ENCODE measurements around the gene DMXL1.

DMXL1 gene

DNA sequence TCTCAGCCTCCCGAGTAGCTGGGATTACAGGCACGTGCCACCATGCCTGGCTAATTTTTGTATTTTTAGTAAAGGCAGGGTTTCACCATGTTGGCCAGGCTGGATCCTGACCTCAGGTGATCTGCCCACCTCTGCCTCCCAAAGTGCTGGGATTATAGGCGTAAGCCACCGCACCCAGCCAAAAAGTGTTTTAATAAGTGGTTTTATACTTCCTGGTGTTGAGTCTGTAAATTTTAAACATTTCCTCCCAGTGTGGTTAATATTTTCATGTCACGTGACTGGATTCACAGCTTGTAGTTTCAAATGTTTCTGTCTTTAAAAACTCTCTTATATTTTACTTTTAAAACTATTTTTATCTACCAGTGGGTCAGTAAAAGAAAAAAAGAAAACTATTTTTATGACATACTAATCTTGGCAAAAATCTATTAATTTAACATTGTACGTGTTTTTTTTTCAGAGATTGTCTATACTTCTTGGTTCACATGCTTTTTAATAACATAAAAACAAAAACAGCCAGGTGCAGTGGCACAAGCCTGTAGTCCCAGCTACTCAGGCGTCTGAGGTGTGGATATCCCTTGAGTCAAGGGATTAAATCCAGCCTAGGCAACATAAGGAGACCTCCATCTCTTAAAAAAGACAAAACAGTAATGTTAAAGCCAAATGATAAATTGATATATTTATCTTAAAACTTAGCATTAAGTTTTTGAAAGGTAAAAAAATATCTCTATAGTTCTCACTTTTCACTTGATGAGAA is 117.1 kb downstream of the DMXL1 start:
- Histone ChIP-seq H3K9me2 (ENCODE audit: low read depth, low read length) (no peaks in the 10 kb centered on the region), H3K79me2 (ENCODE audit: insufficient read depth, low read length) (no peaks in the 10 kb centered on the region), H3K27ac (ENCODE audit: low read depth, low read length, poor library complexity, severe bottlenecking) (no peak overlapping the region), H3K4me1 (ENCODE audit: insufficient read depth, low read length, severe bottlenecking) (peaks cover 14% of the 10 kb centered on the region), H3F3A (ENCODE audit: insufficient read depth, low read length) (no peaks in the 10 kb centered on the region), H3K9ac (ENCODE audit: low read length) (no peak overlapping the region), H3K36me3 (ENCODE audit: insufficient read depth, low read length) (peaks cover 25% of the 10 kb centered on the region; the same call in 1 of the 2 replicates), H3K4me2 (ENCODE audit: low read length) (peak overlapping the region; percentile 4; the same call in 1 of the 2 replicates), H3K9me3 (ENCODE audit: low read length) (no peaks in the 10 kb centered on the region), H3K4me3 (ENCODE audit: low read depth, low read length, poor library complexity, severe bottlenecking) (no peak overlapping the region), H3K27me3 (ENCODE audit: insufficient read depth, low read length) (no peaks in the 10 kb centered on the region), H4K20me1 (ENCODE audit: insufficient read depth, low read length) (no peaks in the 10 kb centered on the region), H2AFZ (ENCODE audit: low read length) (no peak overlapping the region)
- TF ChIP-seq CTCF (IDR thresholded peaks at IDR 0.05; ENCODE audit: low read length): no peak
- TF ChIP-seq EZH2 (IDR thresholded peaks at IDR 0.05; ENCODE audit: borderline replicate concordance, low read length): no peak

DNA sequence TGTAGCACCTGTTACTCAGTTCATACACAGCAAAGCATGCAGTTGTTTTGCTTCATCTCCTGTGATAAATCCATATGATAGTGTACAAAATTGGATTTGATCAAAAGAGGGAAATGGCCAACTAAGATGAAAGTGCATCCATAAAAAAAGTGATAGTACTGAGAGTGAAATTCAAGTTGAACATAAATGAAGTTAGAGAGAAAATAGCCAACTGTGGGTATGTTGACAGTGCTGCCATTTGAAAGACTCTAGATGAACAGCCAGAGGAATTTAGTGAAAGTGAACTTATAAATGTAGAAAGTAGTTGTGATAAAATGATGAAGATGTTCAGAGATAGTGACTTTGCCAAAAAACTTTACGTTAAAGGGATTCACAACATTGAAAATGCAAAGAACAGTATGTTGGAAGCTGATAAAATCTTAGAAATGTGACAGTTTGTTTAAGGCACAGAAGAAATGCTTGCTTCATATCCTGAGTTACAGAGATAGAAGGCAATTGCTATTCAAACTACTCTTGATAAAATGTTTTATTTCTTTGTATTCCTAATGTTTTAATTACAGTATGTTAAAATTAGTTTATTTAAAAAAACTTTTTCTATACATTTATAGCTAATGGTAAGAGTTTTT is 119.7 kb downstream of the DMXL1 start:
- no peaks in the 10 kb centered on the region for H3K27me3 ChIP-seq (ENCODE audit: insufficient read depth, low read length)
- H3K9me3 ChIP-seq (ENCODE audit: low read length): no peaks in the 10 kb centered on the region
- H3K9me2 ChIP-seq (ENCODE audit: low read depth, low read length): no peaks in the 10 kb centered on the region
- H3K4me3 ChIP-seq (ENCODE audit: low read depth, low read length, poor library complexity, severe bottlenecking): no peak overlapping the region
- H3K36me3 ChIP-seq (ENCODE audit: insufficient read depth, low read length): peaks cover 36% of the 10 kb centered on the region; the same call in 1 of the 2 replicates
- no peaks in the 10 kb centered on the region for H3K79me2 ChIP-seq (ENCODE audit: insufficient read depth, low read length)
- no peak overlapping the region for H2AFZ ChIP-seq (ENCODE audit: low read length)
- H3F3A ChIP-seq (ENCODE audit: insufficient read depth, low read length): no peaks in the 10 kb centered on the region
- H3K9ac ChIP-seq (ENCODE audit: low read length): no peak overlapping the region
- H4K20me1 ChIP-seq (ENCODE audit: insufficient read depth, low read length): no peaks in the 10 kb centered on the region
- H3K4me2 ChIP-seq (ENCODE audit: low read length): no peak overlapping the region
- H3K4me1 ChIP-seq (ENCODE audit: insufficient read depth, low read length, severe bottlenecking): peaks cover 14% of the 10 kb centered on the region
- TF ChIP-seq EZH2 (IDR thresholded peaks at IDR 0.05; ENCODE audit: borderline replicate concordance, low read length) (no peak), CTCF (IDR thresholded peaks at IDR 0.05; ENCODE audit: low read length) (no peak)
- no peak overlapping the region for H3K27ac ChIP-seq (ENCODE audit: low read depth, low read length, poor library complexity, severe bottlenecking)

DNA sequence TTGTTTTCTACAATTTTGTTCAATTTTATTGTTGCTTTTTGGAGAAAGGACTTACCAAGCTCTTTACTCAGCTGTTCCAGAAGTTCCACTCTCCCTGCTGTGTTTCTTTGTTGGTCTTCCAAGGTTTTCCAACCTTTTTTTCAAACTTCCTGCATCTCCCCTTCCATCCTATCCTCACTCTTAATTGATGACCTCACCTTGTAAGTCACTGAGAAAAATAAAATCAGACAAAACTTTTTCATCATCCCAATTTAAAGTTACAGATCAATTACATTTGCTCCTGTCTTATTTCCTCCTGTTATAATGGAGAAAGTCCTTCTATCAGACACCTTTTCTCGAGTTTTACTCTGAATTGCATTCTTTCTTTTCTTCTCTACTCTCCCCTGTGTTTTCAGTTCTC is 121.1 kb downstream of the DMXL1 start:
- Histone ChIP-seq H3K9ac (ENCODE audit: low read length) (no peak overlapping the region), H3K79me2 (ENCODE audit: insufficient read depth, low read length) (no peaks in the 10 kb centered on the region), H3K4me2 (ENCODE audit: low read length) (no peak overlapping the region), H2AFZ (ENCODE audit: low read length) (no peak overlapping the region), H3F3A (ENCODE audit: insufficient read depth, low read length) (no peaks in the 10 kb centered on the region), H3K27me3 (ENCODE audit: insufficient read depth, low read length) (no peaks in the 10 kb centered on the region), H4K20me1 (ENCODE audit: insufficient read depth, low read length) (no peaks in the 10 kb centered on the region), H3K4me1 (ENCODE audit: insufficient read depth, low read length, severe bottlenecking) (peaks cover 14% of the 10 kb centered on the region), H3K9me2 (ENCODE audit: low read depth, low read length) (no peaks in the 10 kb centered on the region), H3K36me3 (ENCODE audit: insufficient read depth, low read length) (peaks cover 46% of the 10 kb centered on the region; the same call in 1 of the 2 replicates), H3K9me3 (ENCODE audit: low read length) (no peaks in the 10 kb centered on the region), H3K4me3 (ENCODE audit: low read depth, low read length, poor library complexity, severe bottlenecking) (no peak overlapping the region), H3K27ac (ENCODE audit: low read depth, low read length, poor library complexity, severe bottlenecking) (no peak overlapping the region)
- TF ChIP-seq EZH2 (IDR thresholded peaks at IDR 0.05; ENCODE audit: borderline replicate concordance, low read length) (no peak), CTCF (IDR thresholded peaks at IDR 0.05; ENCODE audit: low read length) (no peak)
